ENCODE results near the gene MKNK1. TPM values are rescaled to one million over a fixed set of nuclear protein-coding genes. Genes with fewer than 3 reads are reported as not detected.
A peak's percentile ranks its signal among the peaks of the same experiment; 100 is the strongest.

The MKNK1 gene
- total and polyA plus RNA-seq, 2 experiments from 2014 or later: 18.6 to 23.7 TPM

- DNase-seq (ENCODE audit: low read depth in 1 of 2, low spot score in 1 of 2): no peak
- H3K27ac ChIP-seq: no peak overlapping the region
- TF ChIP-seq, protein P1, sequence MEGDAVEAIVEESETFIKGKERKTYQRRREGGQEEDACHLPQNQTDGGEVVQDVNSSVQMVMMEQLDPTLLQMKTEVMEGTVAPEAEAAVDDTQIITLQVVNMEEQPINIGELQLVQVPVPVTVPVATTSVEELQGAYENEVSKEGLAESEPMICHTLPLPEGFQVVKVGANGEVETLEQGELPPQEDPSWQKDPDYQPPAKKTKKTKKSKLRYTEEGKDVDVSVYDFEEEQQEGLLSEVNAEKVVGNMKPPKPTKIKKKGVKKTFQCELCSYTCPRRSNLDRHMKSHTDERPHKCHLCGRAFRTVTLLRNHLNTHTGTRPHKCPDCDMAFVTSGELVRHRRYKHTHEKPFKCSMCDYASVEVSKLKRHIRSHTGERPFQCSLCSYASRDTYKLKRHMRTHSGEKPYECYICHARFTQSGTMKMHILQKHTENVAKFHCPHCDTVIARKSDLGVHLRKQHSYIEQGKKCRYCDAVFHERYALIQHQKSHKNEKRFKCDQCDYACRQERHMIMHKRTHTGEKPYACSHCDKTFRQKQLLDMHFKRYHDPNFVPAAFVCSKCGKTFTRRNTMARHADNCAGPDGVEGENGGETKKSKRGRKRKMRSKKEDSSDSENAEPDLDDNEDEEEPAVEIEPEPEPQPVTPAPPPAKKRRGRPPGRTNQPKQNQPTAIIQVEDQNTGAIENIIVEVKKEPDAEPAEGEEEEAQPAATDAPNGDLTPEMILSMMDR (IDR thresholded peaks at IDR 0.05; ENCODE audit: low read depth, low read length): no peak
- no peaks in the 10 kb centered on the region for H3K27me3 ChIP-seq
- no peaks in the 10 kb centered on the region for H3K4me1 ChIP-seq (ENCODE audit: low read depth)
- H3K9me3 ChIP-seq (ENCODE audit: low read depth): no peaks in the 10 kb centered on the region
- peaks cover 6% of the 10 kb centered on the region for H3K36me3 ChIP-seq
- no peak overlapping the region for H3K4me3 ChIP-seq
Measured at GRCh38 chr1:46576596-46576995, 27.5 kb downstream of the MKNK1 start.

GRCh38 chr1:46575778-46576177, 28.3 kb downstream of the MKNK1 start:
- Histone ChIP-seq H3K27ac (no peak overlapping the region), H3K27me3 (no peaks in the 10 kb centered on the region), H3K4me3 (no peak overlapping the region), H3K4me1 (ENCODE audit: low read depth) (no peaks in the 10 kb centered on the region), H3K36me3 (peaks cover 6% of the 10 kb centered on the region), H3K9me3 (ENCODE audit: low read depth) (no peaks in the 10 kb centered on the region)
- TF ChIP-seq, protein P1 (IDR thresholded peaks at IDR 0.05; ENCODE audit: low read depth, low read length): no peak
- DNase-seq (ENCODE audit: low read depth in 1 of 2, low spot score in 1 of 2): no peak

GRCh38 chr1:46575300-46575699, 28.8 kb downstream of the MKNK1 start:
- TF ChIP-seq, protein P1 (IDR thresholded peaks at IDR 0.05; ENCODE audit: low read depth, low read length): no peak
- Histone ChIP-seq H3K36me3 (peaks cover 6% of the 10 kb centered on the region), H3K27ac (no peak overlapping the region), H3K4me3 (no peak overlapping the region), H3K9me3 (ENCODE audit: low read depth) (no peaks in the 10 kb centered on the region), H3K4me1 (ENCODE audit: low read depth) (no peaks in the 10 kb centered on the region), H3K27me3 (no peaks in the 10 kb centered on the region)
- no peak for DNase-seq (ENCODE audit: low read depth in 1 of 2, low spot score in 1 of 2)

- Histone ChIP-seq H3K4me1 (ENCODE audit: low read depth) (no peaks in the 10 kb centered on the region), H3K9me3 (ENCODE audit: low read depth) (no peaks in the 10 kb centered on the region), H3K27ac (no peak overlapping the region), H3K4me3 (no peak overlapping the region), H3K27me3 (no peaks in the 10 kb centered on the region), H3K36me3 (peaks cover 6% of the 10 kb centered on the region)
- DNase-seq (ENCODE audit: low read depth in 1 of 2, low spot score in 1 of 2): no peak
- TF ChIP-seq, protein P1 (IDR thresholded peaks at IDR 0.05; ENCODE audit: low read depth, low read length): no peak
Measured at GRCh38 chr1:46571691-46572225, 32.3 kb downstream of the MKNK1 start.

- no peaks in the 10 kb centered on the region for H3K27me3 ChIP-seq
- TF ChIP-seq, protein P1 (IDR thresholded peaks at IDR 0.05; ENCODE audit: low read depth, low read length): no peak
- H3K36me3 ChIP-seq: peaks cover 6% of the 10 kb centered on the region
Measured at GRCh38 chr1:46569884-46570725, 34.0 kb downstream of the MKNK1 start.

More at GRCh38 chr1:46569884-46570725, 34.0 kb downstream of the MKNK1 start:
- Histone ChIP-seq H3K4me3 (no peak overlapping the region), H3K27ac (no peak overlapping the region), H3K4me1 (ENCODE audit: low read depth) (no peaks in the 10 kb centered on the region), H3K9me3 (ENCODE audit: low read depth) (no peaks in the 10 kb centered on the region)
- DNase-seq (ENCODE audit: low read depth in 1 of 2, low spot score in 1 of 2): peak in 1 of 2 donors; percentile 58

Data from cardiac muscle cell (in vitro differentiated cells and primary cell).